CD1c-positive myeloid dendritic cell (primary cell): ENCODE data around the gene RBFOX2.

Experiments used
- DNase-seq: peaks from one replicate; pipeline ENCODE4 v3.0.0-alpha.2; 2016; ENCODE audit errors: extremely low spot score

Gene RBFOX2

GRCh38 chr22:35736166-35736565 is 292.5 kb downstream of the RBFOX2 start:
- DNase-seq, result no peak

- no peak for DNase-seq
Measured at GRCh38 chr22:35735542-35735941, 293.1 kb downstream of the RBFOX2 start.

GRCh38 chr22:35734517-35734827 is 294.2 kb downstream of the RBFOX2 start:
- no peak for DNase-seq

- no peak for DNase-seq
Measured at GRCh38 chr22:35733791-35734516, 294.7 kb downstream of the RBFOX2 start.

GRCh38 chr22:35733036-35733435 is 295.6 kb downstream of the RBFOX2 start:
- no peak for DNase-seq

- no peak for DNase-seq
Measured at GRCh38 chr22:35732116-35732515, 296.5 kb downstream of the RBFOX2 start.

GRCh38 chr22:35731321-35731720 is 297.3 kb downstream of the RBFOX2 start:
- no peak for DNase-seq

- no peak for DNase-seq
Measured at GRCh38 chr22:35729309-35729698, 299.3 kb downstream of the RBFOX2 start.

GRCh38 chr22:35728639-35729308 is 299.9 kb downstream of the RBFOX2 start:
- no peak for DNase-seq

- no peak for DNase-seq
Measured at GRCh38 chr22:35727436-35727835, 301.2 kb downstream of the RBFOX2 start.

- no peak for DNase-seq
Measured at GRCh38 chr22:35726933-35727332, 301.7 kb downstream of the RBFOX2 start.

GRCh38 chr22:35726398-35726797 is 302.2 kb downstream of the RBFOX2 start:
- DNase-seq, result no peak

- DNase-seq, result no peak
Measured at GRCh38 chr22:35725521-35725920, 303.1 kb downstream of the RBFOX2 start.

GRCh38 chr22:35721960-35722359 is 306.7 kb downstream of the RBFOX2 start:
- DNase-seq, result no peak

GRCh38 chr22:35719212-35719875 is 309.3 kb downstream of the RBFOX2 start:
- DNase-seq, result no peak

GRCh38 chr22:35717572-35717971 is 311.1 kb downstream of the RBFOX2 start, which contains the start of gene APOL5:
TSS of gene APOL5 (plus strand) at chr22:35717872. CDS start at chr22:35717872, 0 bp downstream.
- no peak for DNase-seq

- DNase-seq, result no peak
Measured at GRCh38 chr22:35712672-35713071, 316.0 kb downstream of the RBFOX2 start.

- no peak for DNase-seq
Measured at GRCh38 chr22:35711336-35711735, 317.3 kb downstream of the RBFOX2 start.

- no peak for DNase-seq
Measured at GRCh38 chr22:35708917-35709316, 319.7 kb downstream of the RBFOX2 start.

- DNase-seq, result no peak
Measured at GRCh38 chr22:35708453-35708852, 320.2 kb downstream of the RBFOX2 start.

GRCh38 chr22:35705141-35705540 is 323.5 kb downstream of the RBFOX2 start:
- no peak for DNase-seq

- no peak for DNase-seq
Measured at GRCh38 chr22:35703861-35704584, 324.6 kb downstream of the RBFOX2 start.
